Measurements from ENCODE around the gene PIN1.

GRCh38 chr19:9819596-9819909, 15.6 kb upstream of the PIN1 start:
- TF ChIP-seq EZH2 (IDR thresholded peaks at IDR 0.05) (no peak), FOXP2 (optimal IDR thresholded peaks at IDR 0.05; ENCODE audit: control extremely low read depth, extremely low read length, insufficient read depth) (no peak), POLR2AphosphoS5 (IDR thresholded peaks at IDR 0.05; ENCODE audit: borderline replicate concordance, low read depth, low read length) (no peak)

All from SK-N-MC (cell line).